PC-3 (cell line): ENCODE data around the gene ERCC2. TPM values are rescaled to one million over a fixed set of nuclear protein-coding genes. Genes with fewer than 3 reads are reported as not detected.

Experiments used
- ATAC-seq: fragments of 200-7000 bp; cut with Tn5 transposase; 2 replicates; pipeline ENCODE4 v1.9.1; 2020; ENCODE audit warnings: mild to moderate bottlenecking, moderate library complexity
- BruUV-seq: library from RNA; stranded (reverse); fragments of 400-500 nt; replicated peaks from 2 replicates; lab custom pipeline; 2021; lab: Mats Ljungman, UMichigan
- CTCF ChIA-PET: fragments of 300-600 bp; sonication (Branson Sonifier 250); formaldehyde crosslinking; loops from one replicate; lab custom pipeline; 2022; ENCODE audit warnings: antibody characterized with exemption; lab: Charles Lee
- POLR2A ChIA-PET: fragments of 300-600 bp; sonication (Branson Sonifier 250); formaldehyde crosslinking; loops from one replicate; lab custom pipeline; 2022; ENCODE audit warnings: antibody characterized with exemption; ENCODE audit not compliant: unreplicated experiment; lab: Charles Lee
- DNase-seq: peaks from one replicate; pipeline ENCODE4 v3.0.0-alpha.2; 2015
- H2AFZ ChIP-seq: fragments of 300-600 bp; sonication (generic); 2 replicates; pipeline ENCODE4 v1.6.0; 2016; ENCODE audit warnings: antibody characterized with exemption, low read length
- H3F3A ChIP-seq: fragments of 300-600 bp; sonication (generic); one replicate; pipeline ENCODE4 v1.6.0; 2017; ENCODE audit warnings: antibody characterized with exemption, low read length, control low read depth, mild to moderate bottlenecking; ENCODE audit not compliant: unreplicated experiment
- H3K27ac ChIP-seq: fragments of 300-600 bp; sonication (generic); 2 replicates; pipeline ENCODE4 v1.5.1; 2016; ENCODE audit warnings: mild to moderate bottlenecking, low read length
- H3K27me3 ChIP-seq: fragments of 300-600 bp; sonication (generic); 2 replicates; pipeline ENCODE4 v1.6.1; 2016; ENCODE audit warnings: low read length, mixed read lengths
- H3K36me3 ChIP-seq: fragments of 300-600 bp; sonication (generic); 2 replicates; pipeline ENCODE4 v1.6.1; 2016; ENCODE audit warnings: low read depth, mixed run types, low read length, mixed read lengths
- H3K4me1 ChIP-seq: fragments of 300-600 bp; sonication (generic); 2 replicates; pipeline ENCODE4 v1.5.1; 2016; ENCODE audit warnings: low read length; ENCODE audit not compliant: insufficient read depth
- H3K4me2 ChIP-seq: fragments of 300-600 bp; sonication (generic); 2 replicates; pipeline ENCODE4 v1.6.0; 2016; ENCODE audit warnings: low read length
- H3K4me3 ChIP-seq: fragments of 300-600 bp; sonication (generic); 2 replicates; pipeline ENCODE4 v1.5.1; 2016; ENCODE audit warnings: mild to moderate bottlenecking, low read length, mixed read lengths
- H3K79me2 ChIP-seq: fragments of 300-600 bp; sonication (generic); 2 replicates; pipeline ENCODE4 v1.6.1; 2017; ENCODE audit warnings: low read length, mixed read lengths
- H3K9ac ChIP-seq: fragments of 300-600 bp; sonication (generic); 2 replicates; pipeline ENCODE4 v1.6.0; 2016; ENCODE audit warnings: mild to moderate bottlenecking, low read length
- H3K9me2 ChIP-seq: fragments of 300-600 bp; sonication (generic); replicated peaks from 2 replicates; pipeline ENCODE4 v1.6.1; 2016; ENCODE audit warnings: mixed run types, low read length, mixed read lengths
- H3K9me3 ChIP-seq: fragments of 300-600 bp; sonication (generic); 2 replicates; pipeline ENCODE4 v1.6.1; 2016; ENCODE audit warnings: low read length, mixed read lengths
- H4K20me1 ChIP-seq: fragments of 300-600 bp; sonication (generic); 2 replicates; pipeline ENCODE4 v1.6.1; 2016; ENCODE audit warnings: low read length, mixed read lengths
- EZH2 ChIP-seq: fragments of 300-600 bp; sonication (generic); IDR thresholded peaks from one replicate; pipeline ENCODE4 v1.6.1; 2017; ENCODE audit warnings: antibody characterized with exemption, mild to moderate bottlenecking, low read length; ENCODE audit not compliant: unreplicated experiment
- EZH2phosphoT487 ChIP-seq: fragments of 300-600 bp; sonication (generic); IDR thresholded peaks from 2 replicates; pipeline ENCODE4 v1.6.1; 2018; ENCODE audit warnings: mild to moderate bottlenecking, antibody characterized with exemption, low read length, borderline replicate concordance
- intact Hi-C: fragments of 100-400 bp; cut with micrococcal nuclease; formaldehyde crosslinking; loops from 2 replicates; pipeline ENCODE4 v1.9.0; 2023
- total RNA-seq: library from RNA; depleted of rRNA; stranded (reverse); fragments of >200 nt; gene quantifications from 2 replicates; pipeline ENCODE4 v1.2.3, GENCODE V29; 2014
- TF ChIP-seq, protein P1 (sequence below): fragments of 300-600 bp; sonication (generic); conservative IDR thresholded peaks from 2 replicates; pipeline ENCODE4 v1.5.1; 2017; ENCODE audit warnings: antibody characterized with exemption, low read depth, mild to moderate bottlenecking, low read length

ERCC2 gene
- total RNA-seq, 1 experiment from 2014 or later, result 48.0 TPM

DNA sequence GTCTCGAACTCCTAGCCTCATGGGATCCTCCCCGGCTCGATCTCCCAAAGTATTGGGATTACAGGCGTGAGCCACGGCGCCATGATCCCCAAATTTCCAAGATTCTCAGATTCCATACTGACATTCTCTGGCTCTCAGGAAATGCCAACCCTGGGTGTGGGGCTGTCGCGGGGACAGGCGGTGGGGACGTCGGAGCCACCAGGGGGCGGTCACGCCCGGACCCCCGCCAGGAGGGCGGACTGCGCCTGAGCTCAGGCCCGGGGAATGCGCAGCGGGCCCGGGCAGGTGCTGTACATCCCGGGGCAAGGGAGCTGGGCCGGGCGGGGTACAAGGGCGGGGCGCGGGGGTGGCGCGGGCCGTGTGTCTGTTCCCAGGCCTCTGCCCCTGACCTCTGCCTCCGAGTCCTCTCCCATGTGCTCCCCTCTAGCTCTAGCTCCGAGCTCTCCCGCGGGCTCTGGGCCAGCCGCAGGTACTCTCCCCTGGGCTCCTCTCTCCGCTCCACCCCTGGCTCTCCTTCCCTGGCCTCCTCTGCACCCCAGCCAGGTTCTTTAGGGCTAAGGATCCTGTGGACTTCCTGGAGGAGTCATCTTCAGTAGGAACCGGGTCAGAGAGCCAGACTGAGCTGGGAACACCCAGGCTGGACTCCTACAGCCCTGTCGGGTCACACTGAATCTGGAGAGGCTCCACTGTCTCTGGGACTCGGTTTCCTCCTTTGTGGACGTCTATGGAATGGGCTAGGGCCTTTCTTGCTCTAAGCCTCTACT, 32.1 kb upstream of the ERCC2 start:
- Histone ChIP-seq H3K4me3 (no peak overlapping the region), H4K20me1 (no peaks in the 10 kb centered on the region), H3K9me2 (no peaks in the 10 kb centered on the region), H3K36me3 (no peaks in the 10 kb centered on the region), H3K27ac (no peak overlapping the region), H2AFZ (no peak overlapping the region), H3K9ac (no peak overlapping the region), H3K27me3 (no peaks in the 10 kb centered on the region), H3F3A (no peaks in the 10 kb centered on the region), H3K4me1 (peaks cover 17% of the 10 kb centered on the region; the same call in 1 of the 2 replicates), H3K4me2 (peak overlapping the region; percentile 84), H3K79me2 (peaks cover 60% of the 10 kb centered on the region), H3K9me3 (no peaks in the 10 kb centered on the region)
- BruUV-seq, result no TSS peak
- TF ChIP-seq, protein P1, sequence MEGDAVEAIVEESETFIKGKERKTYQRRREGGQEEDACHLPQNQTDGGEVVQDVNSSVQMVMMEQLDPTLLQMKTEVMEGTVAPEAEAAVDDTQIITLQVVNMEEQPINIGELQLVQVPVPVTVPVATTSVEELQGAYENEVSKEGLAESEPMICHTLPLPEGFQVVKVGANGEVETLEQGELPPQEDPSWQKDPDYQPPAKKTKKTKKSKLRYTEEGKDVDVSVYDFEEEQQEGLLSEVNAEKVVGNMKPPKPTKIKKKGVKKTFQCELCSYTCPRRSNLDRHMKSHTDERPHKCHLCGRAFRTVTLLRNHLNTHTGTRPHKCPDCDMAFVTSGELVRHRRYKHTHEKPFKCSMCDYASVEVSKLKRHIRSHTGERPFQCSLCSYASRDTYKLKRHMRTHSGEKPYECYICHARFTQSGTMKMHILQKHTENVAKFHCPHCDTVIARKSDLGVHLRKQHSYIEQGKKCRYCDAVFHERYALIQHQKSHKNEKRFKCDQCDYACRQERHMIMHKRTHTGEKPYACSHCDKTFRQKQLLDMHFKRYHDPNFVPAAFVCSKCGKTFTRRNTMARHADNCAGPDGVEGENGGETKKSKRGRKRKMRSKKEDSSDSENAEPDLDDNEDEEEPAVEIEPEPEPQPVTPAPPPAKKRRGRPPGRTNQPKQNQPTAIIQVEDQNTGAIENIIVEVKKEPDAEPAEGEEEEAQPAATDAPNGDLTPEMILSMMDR, result no peak
- no peak for TF ChIP-seq EZH2phosphoT487
- TF ChIP-seq EZH2, result no peak
- ChIA-PET POLR2A (no interaction called here), CTCF (no interaction called here)
- intact Hi-C loops, result no loop called here
- DNase-seq, result no peak
- ATAC-seq, result no peak

DNA sequence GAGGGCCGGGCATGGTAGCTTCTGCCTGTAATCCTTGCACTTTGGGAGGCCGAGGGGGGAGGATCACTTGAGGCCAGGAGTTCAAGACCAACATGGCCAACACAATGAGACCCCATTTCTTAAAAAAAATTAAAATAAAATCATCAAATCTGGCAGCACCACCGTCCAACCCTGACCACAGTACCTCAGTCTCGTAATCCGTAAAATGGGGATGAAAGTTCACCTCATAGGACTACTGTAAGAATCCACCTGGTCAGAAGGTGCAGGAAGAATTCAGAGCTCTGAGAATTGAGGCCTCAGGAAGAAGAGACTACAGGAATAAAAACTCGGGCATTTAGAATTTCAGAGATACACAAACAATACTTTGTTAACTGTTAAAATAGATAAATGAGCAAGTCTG, 31.4 kb upstream of the ERCC2 start:
- H3K4me1 ChIP-seq, result peaks cover 15% of the 10 kb centered on the region; the same call in 1 of the 2 replicates
- H3K79me2 ChIP-seq, result peaks cover 53% of the 10 kb centered on the region
- H3K9me2 ChIP-seq, result no peaks in the 10 kb centered on the region
- no peaks in the 10 kb centered on the region for H4K20me1 ChIP-seq
- H3F3A ChIP-seq, result no peaks in the 10 kb centered on the region
- H3K27ac ChIP-seq, result no peak overlapping the region
- no peak overlapping the region for H3K4me3 ChIP-seq
- ATAC-seq (no peak), DNase-seq (no peak)
- no peak overlapping the region for H3K4me2 ChIP-seq
- TF ChIP-seq EZH2, result no peak
- no peak for TF ChIP-seq EZH2phosphoT487
- TF ChIP-seq, protein P1, result no peak
- ChIA-PET CTCF (no interaction called here), POLR2A (no interaction called here)
- BruUV-seq, result no TSS peak
- H3K36me3 ChIP-seq, result no peaks in the 10 kb centered on the region
- no peaks in the 10 kb centered on the region for H3K9me3 ChIP-seq
- H3K27me3 ChIP-seq, result no peaks in the 10 kb centered on the region
- intact Hi-C loops, result no loop called here
- H3K9ac ChIP-seq, result no peak overlapping the region
- H2AFZ ChIP-seq, result no peak overlapping the region

DNA sequence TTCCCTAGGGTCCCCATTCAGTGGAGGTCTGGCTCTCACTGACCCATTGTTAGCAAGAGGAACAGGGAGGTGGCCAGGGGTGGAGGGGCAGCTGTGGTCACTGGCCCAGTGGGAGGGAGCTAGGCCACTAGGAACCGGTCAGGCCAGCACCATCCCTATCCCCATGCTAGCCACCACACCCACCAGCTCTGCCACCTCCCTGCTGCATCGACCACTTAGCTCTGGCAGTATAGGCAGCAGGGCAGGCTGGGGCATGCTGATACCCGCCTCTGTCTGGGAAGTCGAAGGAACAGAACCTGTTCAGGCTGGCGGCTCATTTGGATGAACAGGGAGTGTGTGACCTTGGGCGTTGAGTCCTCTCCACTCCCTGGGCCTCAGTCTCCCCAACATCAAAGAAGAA, 29.8 kb upstream of the ERCC2 start:
- no peak overlapping the region for H2AFZ ChIP-seq
- intact Hi-C loops, result no loop called here
- H3K9me2 ChIP-seq, result no peaks in the 10 kb centered on the region
- H3K9ac ChIP-seq, result no peak overlapping the region
- POLR2A ChIA-PET, result no interaction called here
- CTCF ChIA-PET, result interaction anchor here (0.6 kb wide), 1 partner anchor 85 kb away, joined by 3 read pairs; no protein-coding TSS in a partner anchor
- no peaks in the 10 kb centered on the region for H3K27me3 ChIP-seq
- BruUV-seq, result no TSS peak
- no peak overlapping the region for H3K4me3 ChIP-seq
- H3K9me3 ChIP-seq, result no peaks in the 10 kb centered on the region
- DNase-seq, result no peak
- H3K27ac ChIP-seq, result no peak overlapping the region
- no peak overlapping the region for H3K4me2 ChIP-seq
- H4K20me1 ChIP-seq, result no peaks in the 10 kb centered on the region
- peaks cover 49% of the 10 kb centered on the region for H3K79me2 ChIP-seq
- H3K4me1 ChIP-seq, result peaks cover 15% of the 10 kb centered on the region; the same call in 1 of the 2 replicates
- no peaks in the 10 kb centered on the region; the same call in 1 of the 2 replicates for H3K36me3 ChIP-seq
- ATAC-seq, result no peak
- TF ChIP-seq EZH2phosphoT487, result no peak
- TF ChIP-seq, protein P1, result no peak
- no peak for TF ChIP-seq EZH2
- H3F3A ChIP-seq, result no peaks in the 10 kb centered on the region
